ENCODE results near the gene LRFN5. TPM values are rescaled to one million over a fixed set of nuclear protein-coding genes. Genes with fewer than 3 reads are reported as not detected.

LRFN5 gene
- total and polyA plus RNA-seq, 2 of the 8 experiments (the other 6 are each of a cell fraction or from before 2014, with no cell fraction given), result 0.85 to 4.7 TPM

GRCh38 chr14:41586237-41586636, 20.4 kb upstream of the LRFN5 start (continued):
- TF ChIP-seq, protein P1, sequence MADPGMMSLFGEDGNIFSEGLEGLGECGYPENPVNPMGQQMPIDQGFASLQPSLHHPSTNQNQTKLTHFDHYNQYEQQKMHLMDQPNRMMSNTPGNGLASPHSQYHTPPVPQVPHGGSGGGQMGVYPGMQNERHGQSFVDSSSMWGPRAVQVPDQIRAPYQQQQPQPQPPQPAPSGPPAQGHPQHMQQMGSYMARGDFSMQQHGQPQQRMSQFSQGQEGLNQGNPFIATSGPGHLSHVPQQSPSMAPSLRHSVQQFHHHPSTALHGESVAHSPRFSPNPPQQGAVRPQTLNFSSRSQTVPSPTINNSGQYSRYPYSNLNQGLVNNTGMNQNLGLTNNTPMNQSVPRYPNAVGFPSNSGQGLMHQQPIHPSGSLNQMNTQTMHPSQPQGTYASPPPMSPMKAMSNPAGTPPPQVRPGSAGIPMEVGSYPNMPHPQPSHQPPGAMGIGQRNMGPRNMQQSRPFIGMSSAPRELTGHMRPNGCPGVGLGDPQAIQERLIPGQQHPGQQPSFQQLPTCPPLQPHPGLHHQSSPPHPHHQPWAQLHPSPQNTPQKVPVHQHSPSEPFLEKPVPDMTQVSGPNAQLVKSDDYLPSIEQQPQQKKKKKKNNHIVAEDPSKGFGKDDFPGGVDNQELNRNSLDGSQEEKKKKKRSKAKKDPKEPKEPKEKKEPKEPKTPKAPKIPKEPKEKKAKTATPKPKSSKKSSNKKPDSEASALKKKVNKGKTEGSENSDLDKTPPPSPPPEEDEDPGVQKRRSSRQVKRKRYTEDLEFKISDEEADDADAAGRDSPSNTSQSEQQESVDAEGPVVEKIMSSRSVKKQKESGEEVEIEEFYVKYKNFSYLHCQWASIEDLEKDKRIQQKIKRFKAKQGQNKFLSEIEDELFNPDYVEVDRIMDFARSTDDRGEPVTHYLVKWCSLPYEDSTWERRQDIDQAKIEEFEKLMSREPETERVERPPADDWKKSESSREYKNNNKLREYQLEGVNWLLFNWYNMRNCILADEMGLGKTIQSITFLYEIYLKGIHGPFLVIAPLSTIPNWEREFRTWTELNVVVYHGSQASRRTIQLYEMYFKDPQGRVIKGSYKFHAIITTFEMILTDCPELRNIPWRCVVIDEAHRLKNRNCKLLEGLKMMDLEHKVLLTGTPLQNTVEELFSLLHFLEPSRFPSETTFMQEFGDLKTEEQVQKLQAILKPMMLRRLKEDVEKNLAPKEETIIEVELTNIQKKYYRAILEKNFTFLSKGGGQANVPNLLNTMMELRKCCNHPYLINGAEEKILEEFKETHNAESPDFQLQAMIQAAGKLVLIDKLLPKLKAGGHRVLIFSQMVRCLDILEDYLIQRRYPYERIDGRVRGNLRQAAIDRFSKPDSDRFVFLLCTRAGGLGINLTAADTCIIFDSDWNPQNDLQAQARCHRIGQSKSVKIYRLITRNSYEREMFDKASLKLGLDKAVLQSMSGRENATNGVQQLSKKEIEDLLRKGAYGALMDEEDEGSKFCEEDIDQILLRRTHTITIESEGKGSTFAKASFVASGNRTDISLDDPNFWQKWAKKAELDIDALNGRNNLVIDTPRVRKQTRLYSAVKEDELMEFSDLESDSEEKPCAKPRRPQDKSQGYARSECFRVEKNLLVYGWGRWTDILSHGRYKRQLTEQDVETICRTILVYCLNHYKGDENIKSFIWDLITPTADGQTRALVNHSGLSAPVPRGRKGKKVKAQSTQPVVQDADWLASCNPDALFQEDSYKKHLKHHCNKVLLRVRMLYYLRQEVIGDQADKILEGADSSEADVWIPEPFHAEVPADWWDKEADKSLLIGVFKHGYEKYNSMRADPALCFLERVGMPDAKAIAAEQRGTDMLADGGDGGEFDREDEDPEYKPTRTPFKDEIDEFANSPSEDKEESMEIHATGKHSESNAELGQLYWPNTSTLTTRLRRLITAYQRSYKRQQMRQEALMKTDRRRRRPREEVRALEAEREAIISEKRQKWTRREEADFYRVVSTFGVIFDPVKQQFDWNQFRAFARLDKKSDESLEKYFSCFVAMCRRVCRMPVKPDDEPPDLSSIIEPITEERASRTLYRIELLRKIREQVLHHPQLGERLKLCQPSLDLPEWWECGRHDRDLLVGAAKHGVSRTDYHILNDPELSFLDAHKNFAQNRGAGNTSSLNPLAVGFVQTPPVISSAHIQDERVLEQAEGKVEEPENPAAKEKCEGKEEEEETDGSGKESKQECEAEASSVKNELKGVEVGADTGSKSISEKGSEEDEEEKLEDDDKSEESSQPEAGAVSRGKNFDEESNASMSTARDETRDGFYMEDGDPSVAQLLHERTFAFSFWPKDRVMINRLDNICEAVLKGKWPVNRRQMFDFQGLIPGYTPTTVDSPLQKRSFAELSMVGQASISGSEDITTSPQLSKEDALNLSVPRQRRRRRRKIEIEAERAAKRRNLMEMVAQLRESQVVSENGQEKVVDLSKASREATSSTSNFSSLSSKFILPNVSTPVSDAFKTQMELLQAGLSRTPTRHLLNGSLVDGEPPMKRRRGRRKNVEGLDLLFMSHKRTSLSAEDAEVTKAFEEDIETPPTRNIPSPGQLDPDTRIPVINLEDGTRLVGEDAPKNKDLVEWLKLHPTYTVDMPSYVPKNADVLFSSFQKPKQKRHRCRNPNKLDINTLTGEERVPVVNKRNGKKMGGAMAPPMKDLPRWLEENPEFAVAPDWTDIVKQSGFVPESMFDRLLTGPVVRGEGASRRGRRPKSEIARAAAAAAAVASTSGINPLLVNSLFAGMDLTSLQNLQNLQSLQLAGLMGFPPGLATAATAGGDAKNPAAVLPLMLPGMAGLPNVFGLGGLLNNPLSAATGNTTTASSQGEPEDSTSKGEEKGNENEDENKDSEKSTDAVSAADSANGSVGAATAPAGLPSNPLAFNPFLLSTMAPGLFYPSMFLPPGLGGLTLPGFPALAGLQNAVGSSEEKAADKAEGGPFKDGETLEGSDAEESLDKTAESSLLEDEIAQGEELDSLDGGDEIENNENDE (IDR thresholded peaks at IDR 0.05; ENCODE audit: insufficient replicate concordance, low read length), result no peak
- no peak for TF ChIP-seq RAD21 (IDR thresholded peaks at IDR 0.05 in 1 of 2, conservative IDR thresholded peaks at IDR 0.05 in 1 of 2; ENCODE audit: low read depth in 2 of 2, low read length in 2 of 2)

Data from H1 (cell line).